ENCODE measurements around the gene FTCDNL1. TPM values are rescaled to one million over a fixed set of nuclear protein-coding genes. Genes with fewer than 3 reads are reported as not detected.

FTCDNL1 gene
- total and polyA plus RNA-seq, 9 of the 15 experiments (the other 6 are each of a cell fraction or from before 2014, with no cell fraction given) = 0.13 to 0.58 (median 0.32) TPM

- TF ChIP-seq STAT6 (CRISPR knock-in tag; IDR thresholded peaks at IDR 0.05) = no peak
- no peak for TF ChIP-seq TEAD4 (IDR thresholded peaks at IDR 0.05; ENCODE audit: low read length)
- no peak for TF ChIP-seq TEAD4 (CRISPR knock-in tag; IDR thresholded peaks at IDR 0.05; ENCODE audit: borderline replicate concordance)
- TF ChIP-seq MEIS2 (IDR thresholded peaks at IDR 0.05; ENCODE audit: partially characterized antibody) = no peak
Measured at GRCh38 chr2:199743415-199744120, 107.4 kb downstream of the FTCDNL1 start (continued).

GRCh38 chr2:199742884-199743283, 108.1 kb downstream of the FTCDNL1 start:
- no peak for DNase-seq (ENCODE audit: extremely low read depth in 1 of 4, low spot score in 3 of 4)
- no peak overlapping the region for H3K27ac ChIP-seq (ENCODE audit: extremely low read depth, low read depth, low read length)
- ATAC-seq = no peak
- H3K9me3 ChIP-seq (replicated peaks; ENCODE audit: control insufficient read depth, insufficient read depth, low read depth, low read length) = no peaks in the 10 kb centered on the region
- no peak overlapping the region for H3K9ac ChIP-seq (ENCODE audit: insufficient read depth in 1 of 2, low read depth in 2 of 2, low read length in 2 of 2)
- H3K9me1 ChIP-seq (ENCODE audit: control insufficient read depth, insufficient read depth, low read length) = no peaks in the 10 kb centered on the region
- no peak for TF ChIP-seq ZNF143 (CRISPR knock-in tag; IDR thresholded peaks at IDR 0.05)
- TF ChIP-seq ZNF699 (CRISPR knock-in tag; IDR thresholded peaks at IDR 0.05; ENCODE audit: insufficient replicate concordance) = no peak
- TF ChIP-seq CEBPG (CRISPR knock-in tag; IDR thresholded peaks at IDR 0.05) = no peak
- TF ChIP-seq CEBPG (tag; conservative IDR thresholded peaks at IDR 0.05 in 1 of 2, IDR thresholded peaks at IDR 0.05 in 1 of 2) = no peak
- TF ChIP-seq ZNF384 (IDR thresholded peaks at IDR 0.05; ENCODE audit: low read depth, low read length) = no peak
- TF ChIP-seq ZNF740 (CRISPR knock-in tag; IDR thresholded peaks at IDR 0.05) = no peak
- TF ChIP-seq ZNF740 (tag; IDR thresholded peaks at IDR 0.05) = no peak
- no peak for TF ChIP-seq AFF4 (CRISPR knock-in tag; IDR thresholded peaks at IDR 0.05)
- ChIA-PET POLR2A (no interaction called here), CTCF (ENCODE audit: low intra/inter-chr PET ratio) (no interaction called here)
- H4K20me1 ChIP-seq (replicated peaks; ENCODE audit: control insufficient read depth, insufficient read depth, low read length) = no peaks in the 10 kb centered on the region
- no peaks in the 10 kb centered on the region for H3K36me3 ChIP-seq (ENCODE audit: control insufficient read depth, insufficient read depth, low read length)
- peaks cover 7 to 12% of the 10 kb centered on the region in 2 experiments; a peak in 4 of 5 replicates for H3K27me3 ChIP-seq (ENCODE audit: control insufficient read depth in 2 of 2, insufficient read depth in 2 of 2, low read length in 2 of 2)
- H3K4me2 ChIP-seq (ENCODE audit: insufficient read depth, low read length) = no peak overlapping the region
- H2AFZ ChIP-seq (ENCODE audit: low read depth, low read length) = no peak overlapping the region
- BruUV-seq (replicated peaks) = no TSS peak
- in situ Hi-C loops (cut with MboI) (loop anchor here (25.0 kb wide), 1 partner anchor 1431 kb away; no protein-coding TSS in a partner anchor), intact Hi-C loops (cut with micrococcal nuclease) (no loop called here)
- no peaks in the 10 kb centered on the region for H3K79me2 ChIP-seq (ENCODE audit: control insufficient read depth, insufficient read depth, low read length)
- WGBS (ENCODE audit: insufficient coverage, low coverage, missing lambda C conversion rate) = 0% methylated on average over 2 of the region's 2 CpGs
- no peak overlapping the region for H3K4me3 ChIP-seq
- FAIRE-seq = no peak
- H3K4me1 ChIP-seq (replicated peaks in 1 of 2; ENCODE audit: control insufficient read depth in 2 of 2, insufficient read depth in 2 of 2, low read length in 2 of 2) = no peaks in the 10 kb centered on the region

Measured in K562 (cell line).